Lower leg skin (tissue), 3 donors: ENCODE results near the gene FAM53A.

ENCODE experiments used
- POLR2A ChIP-seq, 2 donors: fragments of 450-650 bp; IDR thresholded peaks; one replicate each; pipeline ENCODE4 v1.6.1; 2016 to 2017; ENCODE audit warnings: antibody characterized with exemption in 2 of 2, mild to moderate bottlenecking in 1 of 2, moderate library complexity in 1 of 2
- TF ChIP-seq, protein P1 (sequence below), 3 donors: fragments of 450-650 bp; IDR thresholded peaks; one replicate each; pipeline ENCODE4 v1.5.1; 2016; ENCODE audit warnings: antibody characterized with exemption in 3 of 3, mild to moderate bottlenecking in 3 of 3, moderate library complexity in 2 of 3

DNA sequence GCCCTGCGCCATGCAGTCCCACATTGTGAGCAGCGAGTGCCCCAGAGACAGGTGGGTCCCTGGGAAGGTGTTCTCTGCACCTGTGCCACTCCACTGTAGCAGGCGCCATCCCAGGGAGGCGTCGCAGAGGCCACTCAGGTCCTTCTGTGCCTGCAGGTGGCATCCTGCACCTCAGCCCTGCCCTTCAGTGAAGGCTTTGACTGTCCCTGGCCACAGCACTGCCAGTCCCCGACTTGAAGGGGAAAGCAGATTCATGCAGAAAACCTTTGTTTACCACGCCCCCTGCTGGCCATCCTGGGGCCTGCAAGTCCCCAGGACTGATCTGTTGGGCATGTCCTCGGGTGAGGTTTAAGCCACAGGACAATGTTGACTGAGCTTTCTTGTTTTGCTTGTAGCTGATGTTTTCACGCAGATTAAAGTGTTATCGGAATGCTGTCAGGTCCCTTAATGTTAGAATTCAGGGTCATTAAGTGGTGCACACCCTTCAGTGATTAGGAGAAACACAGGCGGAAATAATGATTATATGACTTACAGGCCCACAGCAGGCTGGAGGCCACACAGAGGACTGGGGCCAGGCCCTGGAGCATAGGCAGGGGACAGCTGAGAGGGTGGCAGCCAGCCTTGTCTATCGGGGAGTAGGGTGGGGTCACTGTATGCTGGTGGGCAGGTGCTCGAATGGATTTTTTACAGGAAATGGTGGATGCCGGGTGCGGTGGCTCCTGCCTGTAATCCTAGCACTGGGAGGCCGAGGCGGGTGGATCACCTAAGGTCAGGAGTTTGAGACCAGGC lies 42.2 kb upstream of the FAM53A start:
- TF ChIP-seq POLR2A (IDR thresholded peaks at IDR 0.05) = no peak
- TF ChIP-seq, protein P1, sequence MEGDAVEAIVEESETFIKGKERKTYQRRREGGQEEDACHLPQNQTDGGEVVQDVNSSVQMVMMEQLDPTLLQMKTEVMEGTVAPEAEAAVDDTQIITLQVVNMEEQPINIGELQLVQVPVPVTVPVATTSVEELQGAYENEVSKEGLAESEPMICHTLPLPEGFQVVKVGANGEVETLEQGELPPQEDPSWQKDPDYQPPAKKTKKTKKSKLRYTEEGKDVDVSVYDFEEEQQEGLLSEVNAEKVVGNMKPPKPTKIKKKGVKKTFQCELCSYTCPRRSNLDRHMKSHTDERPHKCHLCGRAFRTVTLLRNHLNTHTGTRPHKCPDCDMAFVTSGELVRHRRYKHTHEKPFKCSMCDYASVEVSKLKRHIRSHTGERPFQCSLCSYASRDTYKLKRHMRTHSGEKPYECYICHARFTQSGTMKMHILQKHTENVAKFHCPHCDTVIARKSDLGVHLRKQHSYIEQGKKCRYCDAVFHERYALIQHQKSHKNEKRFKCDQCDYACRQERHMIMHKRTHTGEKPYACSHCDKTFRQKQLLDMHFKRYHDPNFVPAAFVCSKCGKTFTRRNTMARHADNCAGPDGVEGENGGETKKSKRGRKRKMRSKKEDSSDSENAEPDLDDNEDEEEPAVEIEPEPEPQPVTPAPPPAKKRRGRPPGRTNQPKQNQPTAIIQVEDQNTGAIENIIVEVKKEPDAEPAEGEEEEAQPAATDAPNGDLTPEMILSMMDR (IDR thresholded peaks at IDR 0.05) = peak in 1 of 3 donors; percentile 87
